PC-9 (cell line): ENCODE measurements around the gene HINT2. TPM values are rescaled to one million over a fixed set of nuclear protein-coding genes. Genes with fewer than 3 reads are reported as not detected.

ENCODE experiments used
- BruUV-seq: library from RNA; stranded (reverse); fragments of 400-500 nt; replicated peaks from 2 replicates; lab custom pipeline; 2021; lab: Mats Ljungman, UMichigan
- CTCF ChIA-PET: fragments of 300-600 bp; sonication (Branson Sonifier 250); formaldehyde crosslinking; loops from one replicate; lab custom pipeline; 2022; ENCODE audit warnings: antibody characterized with exemption; lab: Charles Lee
- POLR2A ChIA-PET: fragments of 300-600 bp; sonication (Branson Sonifier 250); formaldehyde crosslinking; loops from one replicate; lab custom pipeline; 2022; ENCODE audit warnings: antibody characterized with exemption; ENCODE audit not compliant: unreplicated experiment; lab: Charles Lee
- DNase-seq, 2 experiments: peaks; one replicate each; pipeline versions ENCODE4 v3.0.0 to v3.0.0-alpha.2; 2015 to 2022; ENCODE audit warnings: mixed read lengths in 1 of 2
- H2AFZ ChIP-seq: fragments of 200-600 bp; sonication (generic); 2 replicates; pipeline ENCODE4 v1.8.1; 2017; ENCODE audit warnings: antibody characterized with exemption
- H3F3A ChIP-seq: fragments of 200-600 bp; sonication (generic); 2 replicates; pipeline ENCODE4 v1.8.1; 2017; ENCODE audit warnings: antibody characterized with exemption, mild to moderate bottlenecking, low read depth; ENCODE audit not compliant: insufficient read depth
- H3K27ac ChIP-seq: fragments of 200-600 bp; sonication (generic); 2 replicates; pipeline ENCODE4 v1.6.1; 2016; ENCODE audit warnings: mixed run types
- H3K27me3 ChIP-seq: fragments of 200-600 bp; sonication (generic); 2 replicates; pipeline ENCODE4 v1.6.1; 2016; ENCODE audit warnings: low read depth, mixed run types; ENCODE audit not compliant: insufficient read depth
- H3K36me3 ChIP-seq: fragments of 200-600 bp; sonication (generic); 2 replicates; pipeline ENCODE4 v1.6.1; 2016; ENCODE audit warnings: low read depth, mixed run types
- H3K4me1 ChIP-seq: fragments of 200-600 bp; sonication (generic); replicated peaks from 2 replicates; pipeline ENCODE4 v1.6.1; 2016; ENCODE audit warnings: mixed run types; ENCODE audit not compliant: insufficient read depth
- H3K4me2 ChIP-seq: fragments of 200-600 bp; sonication (generic); 2 replicates; pipeline ENCODE4 v1.6.1; 2017; ENCODE audit warnings: mixed run types
- H3K4me3 ChIP-seq: fragments of 200-600 bp; sonication (generic); 2 replicates; pipeline ENCODE4 v1.6.1; 2016; ENCODE audit warnings: mixed run types
- H3K79me2 ChIP-seq: fragments of 200-600 bp; sonication (generic); 2 replicates; pipeline ENCODE4 v1.6.1; 2017; ENCODE audit warnings: low read depth, mixed run types
- H3K9me2 ChIP-seq: fragments of 200-600 bp; sonication (generic); 2 replicates; pipeline ENCODE4 v1.8.1; 2017; ENCODE audit warnings: mild to moderate bottlenecking; ENCODE audit not compliant: insufficient read depth
- H3K9me3 ChIP-seq: fragments of 200-600 bp; sonication (generic); 2 replicates; pipeline ENCODE4 v1.8.1; 2016; ENCODE audit warnings: low read depth; ENCODE audit not compliant: insufficient read depth
- H4K20me1 ChIP-seq: fragments of 200-600 bp; sonication (generic); 2 replicates; pipeline ENCODE4 v1.8.1; 2017; ENCODE audit not compliant: insufficient read depth
- CTCF ChIP-seq: fragments of 200-600 bp; sonication (generic); conservative IDR thresholded peaks from 2 replicates; pipeline ENCODE4 v1.6.1; 2017; ENCODE audit warnings: mixed run types, antibody characterized with exemption, mild to moderate bottlenecking, moderate library complexity
- EZH2 ChIP-seq: fragments of 200-600 bp; sonication (generic); IDR thresholded peaks from 2 replicates; pipeline ENCODE4 v1.8.0; 2017; ENCODE audit warnings: antibody characterized with exemption, low read depth
- intact Hi-C: fragments of 100-400 bp; cut with micrococcal nuclease; formaldehyde crosslinking; loops from one replicate; pipeline ENCODE4 v1.10.0; 2022; ENCODE audit not compliant: unreplicated experiment
- total RNA-seq: library from RNA; stranded (reverse); gene quantifications from 2 replicates; pipeline ENCODE4 v1.2.3, GENCODE V29; 2021

HINT2 gene
- total RNA-seq, 1 experiment from 2014 or later = 53.1 TPM

GRCh38 chr9:35854091-35854762, 39.4 kb upstream of the HINT2 start:
- Histone ChIP-seq H3K4me2 (no peak overlapping the region), H3K9me3 (no peaks in the 10 kb centered on the region), H3K9me2 (no peaks in the 10 kb centered on the region), H3F3A (no peaks in the 10 kb centered on the region), H3K27ac (no peak overlapping the region), H2AFZ (no peak overlapping the region), H3K4me3 (no peak overlapping the region), H3K79me2 (no peaks in the 10 kb centered on the region), H3K4me1 (no peaks in the 10 kb centered on the region), H3K36me3 (no peaks in the 10 kb centered on the region), H3K27me3 (no peaks in the 10 kb centered on the region), H4K20me1 (no peaks in the 10 kb centered on the region)
- CTCF ChIA-PET = no interaction called here
- TF ChIP-seq EZH2 (no peak), CTCF (no peak)
- POLR2A ChIA-PET = no interaction called here
- BruUV-seq = no TSS peak
- DNase-seq = no peak
- intact Hi-C loops = no loop called here

- TF ChIP-seq CTCF (no peak), EZH2 (no peak)
- H4K20me1 ChIP-seq = no peaks in the 10 kb centered on the region
- ChIA-PET POLR2A (no interaction called here), CTCF (interaction anchor here (0.7 kb wide), 1 partner anchor 462 kb away, joined by 3 read pairs; no protein-coding TSS in a partner anchor)
- no peaks in the 10 kb centered on the region for H3K27me3 ChIP-seq
- no peak overlapping the region for H3K27ac ChIP-seq
- no peak overlapping the region for H3K4me2 ChIP-seq
- H3F3A ChIP-seq = no peaks in the 10 kb centered on the region
- no peak overlapping the region for H2AFZ ChIP-seq
- intact Hi-C loops = no loop called here
- H3K36me3 ChIP-seq = no peaks in the 10 kb centered on the region
- H3K4me1 ChIP-seq = no peaks in the 10 kb centered on the region
- H3K9me3 ChIP-seq = no peaks in the 10 kb centered on the region
- no peak overlapping the region for H3K4me3 ChIP-seq
- H3K9me2 ChIP-seq = no peaks in the 10 kb centered on the region
- DNase-seq = no peak
- no TSS peak for BruUV-seq
- H3K79me2 ChIP-seq = no peaks in the 10 kb centered on the region
Observed at GRCh38 chr9:35852876-35853865, 38.3 kb upstream of the HINT2 start.

GRCh38 chr9:35852267-35852815, 37.5 kb upstream of the HINT2 start:
- CTCF ChIA-PET = interaction anchor here (0.7 kb wide), 1 partner anchor 463 kb away, joined by 3 read pairs; no protein-coding TSS in a partner anchor
- no peak overlapping the region for H3K4me3 ChIP-seq
- intact Hi-C loops = no loop called here
- TF ChIP-seq EZH2 (no peak), CTCF (no peak)
- H3K27me3 ChIP-seq = no peaks in the 10 kb centered on the region
- no peaks in the 10 kb centered on the region for H3K36me3 ChIP-seq
- H4K20me1 ChIP-seq = no peaks in the 10 kb centered on the region
- no peaks in the 10 kb centered on the region for H3K9me3 ChIP-seq
- H2AFZ ChIP-seq = no peak overlapping the region
- no peak overlapping the region for H3K4me2 ChIP-seq
- BruUV-seq = no TSS peak
- H3K27ac ChIP-seq = no peak overlapping the region
- H3K9me2 ChIP-seq = no peaks in the 10 kb centered on the region
- no peaks in the 10 kb centered on the region for H3F3A ChIP-seq
- no peaks in the 10 kb centered on the region for H3K4me1 ChIP-seq
- POLR2A ChIA-PET = no interaction called here
- DNase-seq = no peak
- H3K79me2 ChIP-seq = no peaks in the 10 kb centered on the region
